ENCODE data around the gene CDC42BPB.

The CDC42BPB gene

GRCh38 chr14:102962111-102962627, 95.2 kb downstream of the CDC42BPB start:
- TF ChIP-seq, protein P1, sequence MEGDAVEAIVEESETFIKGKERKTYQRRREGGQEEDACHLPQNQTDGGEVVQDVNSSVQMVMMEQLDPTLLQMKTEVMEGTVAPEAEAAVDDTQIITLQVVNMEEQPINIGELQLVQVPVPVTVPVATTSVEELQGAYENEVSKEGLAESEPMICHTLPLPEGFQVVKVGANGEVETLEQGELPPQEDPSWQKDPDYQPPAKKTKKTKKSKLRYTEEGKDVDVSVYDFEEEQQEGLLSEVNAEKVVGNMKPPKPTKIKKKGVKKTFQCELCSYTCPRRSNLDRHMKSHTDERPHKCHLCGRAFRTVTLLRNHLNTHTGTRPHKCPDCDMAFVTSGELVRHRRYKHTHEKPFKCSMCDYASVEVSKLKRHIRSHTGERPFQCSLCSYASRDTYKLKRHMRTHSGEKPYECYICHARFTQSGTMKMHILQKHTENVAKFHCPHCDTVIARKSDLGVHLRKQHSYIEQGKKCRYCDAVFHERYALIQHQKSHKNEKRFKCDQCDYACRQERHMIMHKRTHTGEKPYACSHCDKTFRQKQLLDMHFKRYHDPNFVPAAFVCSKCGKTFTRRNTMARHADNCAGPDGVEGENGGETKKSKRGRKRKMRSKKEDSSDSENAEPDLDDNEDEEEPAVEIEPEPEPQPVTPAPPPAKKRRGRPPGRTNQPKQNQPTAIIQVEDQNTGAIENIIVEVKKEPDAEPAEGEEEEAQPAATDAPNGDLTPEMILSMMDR (IDR thresholded peaks at IDR 0.05; ENCODE audit: low read depth, low read length) = no peak
- TF ChIP-seq EZH2phosphoT487 (IDR thresholded peaks at IDR 0.05; ENCODE audit: low read depth) = no peak
- Histone ChIP-seq H3K27me3 (ENCODE audit: low read depth, low read length) (no peaks in the 10 kb centered on the region; the same call in 1 of the 2 replicates), H3K4me2 (ENCODE audit: low read length) (no peak overlapping the region), H3K27ac (ENCODE audit: low read length) (no peak overlapping the region), H3K4me3 (ENCODE audit: low read length) (no peak overlapping the region), H3K79me2 (ENCODE audit: low read length) (no peaks in the 10 kb centered on the region), H2AFZ (ENCODE audit: low read depth, low read length) (no peak overlapping the region), H3K9ac (ENCODE audit: low read length) (no peak overlapping the region), H4K20me1 (ENCODE audit: insufficient read depth, low read length) (no peaks in the 10 kb centered on the region), H3K4me1 (ENCODE audit: low read length) (no peaks in the 10 kb centered on the region), H3K9me3 (ENCODE audit: insufficient read depth, low read length) (no peaks in the 10 kb centered on the region), H3K36me3 (replicated peaks; ENCODE audit: low read depth, low read length) (no peaks in the 10 kb centered on the region)

- Histone ChIP-seq H3K9ac (ENCODE audit: low read length) (no peak overlapping the region), H2AFZ (ENCODE audit: low read depth, low read length) (no peak overlapping the region), H3K79me2 (ENCODE audit: low read length) (no peaks in the 10 kb centered on the region), H3K4me3 (ENCODE audit: low read length) (no peak overlapping the region), H3K4me2 (ENCODE audit: low read length) (no peak overlapping the region), H3K4me1 (ENCODE audit: low read length) (no peaks in the 10 kb centered on the region), H4K20me1 (ENCODE audit: insufficient read depth, low read length) (no peaks in the 10 kb centered on the region), H3K27ac (ENCODE audit: low read length) (no peak overlapping the region), H3K9me3 (ENCODE audit: insufficient read depth, low read length) (no peaks in the 10 kb centered on the region), H3K27me3 (ENCODE audit: low read depth, low read length) (no peaks in the 10 kb centered on the region; the same call in 1 of the 2 replicates), H3K36me3 (replicated peaks; ENCODE audit: low read depth, low read length) (no peaks in the 10 kb centered on the region)
- TF ChIP-seq EZH2phosphoT487 (IDR thresholded peaks at IDR 0.05; ENCODE audit: low read depth) = no peak
- TF ChIP-seq, protein P1 (IDR thresholded peaks at IDR 0.05; ENCODE audit: low read depth, low read length) = no peak
Measured at GRCh38 chr14:102958461-102958860, 98.9 kb downstream of the CDC42BPB start.

DNA sequence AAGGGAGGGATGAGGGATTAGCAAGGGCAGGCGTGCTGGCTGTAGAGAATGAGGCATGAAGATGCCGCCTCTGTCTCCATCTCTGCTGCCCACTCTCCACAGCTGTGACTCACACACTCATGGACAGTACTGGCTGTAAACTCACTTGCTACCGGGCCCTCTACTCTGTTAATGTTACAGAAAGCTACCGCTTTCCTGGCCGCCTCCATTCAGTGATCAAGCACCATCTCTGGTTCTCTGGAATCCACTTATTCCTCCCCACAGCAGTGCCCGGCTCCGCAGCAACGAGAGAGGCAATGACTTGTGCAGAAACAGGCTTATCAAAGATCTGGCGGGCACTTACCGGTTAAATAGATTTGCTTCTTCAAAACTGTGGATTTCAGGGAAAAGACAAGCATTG, 100.1 kb downstream of the CDC42BPB start:
- H4K20me1 ChIP-seq (ENCODE audit: insufficient read depth, low read length) = no peaks in the 10 kb centered on the region
- no peaks in the 10 kb centered on the region for H3K9me3 ChIP-seq (ENCODE audit: insufficient read depth, low read length)
- no peaks in the 10 kb centered on the region for H3K4me1 ChIP-seq (ENCODE audit: low read length)
- H2AFZ ChIP-seq (ENCODE audit: low read depth, low read length) = no peak overlapping the region
- H3K79me2 ChIP-seq (ENCODE audit: low read length) = no peaks in the 10 kb centered on the region
- H3K36me3 ChIP-seq (replicated peaks; ENCODE audit: low read depth, low read length) = no peaks in the 10 kb centered on the region
- no peak overlapping the region for H3K4me3 ChIP-seq (ENCODE audit: low read length)
- H3K27me3 ChIP-seq (ENCODE audit: low read depth, low read length) = no peaks in the 10 kb centered on the region; the same call in 1 of the 2 replicates
- no peak overlapping the region for H3K27ac ChIP-seq (ENCODE audit: low read length)
- H3K9ac ChIP-seq (ENCODE audit: low read length) = no peak overlapping the region
- no peak overlapping the region for H3K4me2 ChIP-seq (ENCODE audit: low read length)
- TF ChIP-seq EZH2phosphoT487 (IDR thresholded peaks at IDR 0.05; ENCODE audit: low read depth) = no peak
- TF ChIP-seq, protein P1 (IDR thresholded peaks at IDR 0.05; ENCODE audit: low read depth, low read length) = no peak

GRCh38 chr14:102955636-102956408, 101.5 kb downstream of the CDC42BPB start:
- no peak overlapping the region for H3K4me2 ChIP-seq (ENCODE audit: low read length)
- H3K79me2 ChIP-seq (ENCODE audit: low read length) = no peaks in the 10 kb centered on the region
- H3K4me1 ChIP-seq (ENCODE audit: low read length) = no peaks in the 10 kb centered on the region
- no peak overlapping the region for H3K27ac ChIP-seq (ENCODE audit: low read length)
- H3K36me3 ChIP-seq (replicated peaks; ENCODE audit: low read depth, low read length) = no peaks in the 10 kb centered on the region
- no peak overlapping the region for H3K4me3 ChIP-seq (ENCODE audit: low read length)
- no peaks in the 10 kb centered on the region for H3K9me3 ChIP-seq (ENCODE audit: insufficient read depth, low read length)
- no peaks in the 10 kb centered on the region; the same call in 1 of the 2 replicates for H3K27me3 ChIP-seq (ENCODE audit: low read depth, low read length)
- H2AFZ ChIP-seq (ENCODE audit: low read depth, low read length) = no peak overlapping the region
- H4K20me1 ChIP-seq (ENCODE audit: insufficient read depth, low read length) = no peaks in the 10 kb centered on the region
- TF ChIP-seq, protein P1 (IDR thresholded peaks at IDR 0.05; ENCODE audit: low read depth, low read length) = no peak
- no peak for TF ChIP-seq EZH2phosphoT487 (IDR thresholded peaks at IDR 0.05; ENCODE audit: low read depth)
- no peak overlapping the region for H3K9ac ChIP-seq (ENCODE audit: low read length)

Data from OCI-LY3 (cell line).